ENCODE data around the gene HSPB9. TPM values are rescaled to one million over a fixed set of nuclear protein-coding genes. Genes with fewer than 3 reads are reported as not detected.
A peak's percentile ranks its signal among the peaks of the same experiment; 100 is the strongest.

The HSPB9 gene
- total and polyA plus RNA-seq, 9 of the 15 experiments (the other 6 are each of a cell fraction or from before 2014, with no cell fraction given) = 0.04 to 0.16 (median 0.08) TPM; not detected in 3

GRCh38 chr17:42118545-42118944 lies 4.1 kb upstream of the HSPB9 start (continued):
- TF ChIP-seq REST (IDR thresholded peaks at IDR 0.05; ENCODE audit: borderline replicate concordance) (peak; percentile 47; the same call in 1 of the 2 replicates), REST (CRISPR knock-in tag; IDR thresholded peaks at IDR 0.05; ENCODE audit: low read depth) (no peak), ZNF740 (CRISPR knock-in tag; IDR thresholded peaks at IDR 0.05) (no peak), ZNF740 (tag; IDR thresholded peaks at IDR 0.05) (no peak), SMAD4 (CRISPR knock-in tag; conservative IDR thresholded peaks at IDR 0.05) (no peak), AFF4 (CRISPR knock-in tag; IDR thresholded peaks at IDR 0.05) (no peak), CBX8 (IDR thresholded peaks at IDR 0.05; ENCODE audit: borderline replicate concordance, extremely low read depth, low read depth, low read length, poor library complexity, severe bottlenecking) (no peak), UBTF (IDR thresholded peaks at IDR 0.05; ENCODE audit: borderline replicate concordance in 1 of 2, low read depth in 2 of 2, low read length in 2 of 2) (no peak), GATAD2A (IDR thresholded peaks at IDR 0.05) (no peak)
